IPS-18c (cell line): Measurements from ENCODE around the gene PTMA.
"Not testable (repeated sequence)": the region's sequence is repeated elsewhere in the genome, so short reads cannot be mapped to it uniquely, and the experiment has no call there.

Experiments used
- H3K4me3 ChIP-seq: 2 replicates; pipeline ENCODE4 v1.7.0; 2013; ENCODE audit warnings: low read depth, mild to moderate bottlenecking, low read length, moderate library complexity; ENCODE audit not compliant: insufficient read depth
- H3K9me3 ChIP-seq: one replicate; pipeline ENCODE4 v1.6.1; 2013; ENCODE audit warnings: mild to moderate bottlenecking, low read length, moderate library complexity; ENCODE audit not compliant: control insufficient read depth, insufficient read depth

PTMA gene, protein sequence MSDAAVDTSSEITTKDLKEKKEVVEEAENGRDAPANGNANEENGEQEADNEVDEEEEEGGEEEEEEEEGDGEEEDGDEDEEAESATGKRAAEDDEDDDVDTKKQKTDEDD

GRCh38 chr2:231707927-231708772, at the start of gene PTMA:
PTMA (plus strand) TSS chr2:231708525; CDS start chr2:231708707, 182 bp downstream.
- peak within 1 kb of the TSS; percentile 83 for H3K4me3 ChIP-seq

GRCh38 chr2:231660073-231660472, 48.3 kb upstream of the PTMA start:
- H3K9me3 ChIP-seq, H3K4me3 ChIP-seq: not testable (repeated sequence)

More at GRCh38 chr2:231707927-231708772, at the start of gene PTMA:
- no peaks in the 10 kb centered on the region for H3K9me3 ChIP-seq

GRCh38 chr2:231660860-231661259, 47.5 kb upstream of the PTMA start:
- no peak overlapping the region for H3K4me3 ChIP-seq
- H3K9me3 ChIP-seq = no peaks in the 10 kb centered on the region

DNA sequence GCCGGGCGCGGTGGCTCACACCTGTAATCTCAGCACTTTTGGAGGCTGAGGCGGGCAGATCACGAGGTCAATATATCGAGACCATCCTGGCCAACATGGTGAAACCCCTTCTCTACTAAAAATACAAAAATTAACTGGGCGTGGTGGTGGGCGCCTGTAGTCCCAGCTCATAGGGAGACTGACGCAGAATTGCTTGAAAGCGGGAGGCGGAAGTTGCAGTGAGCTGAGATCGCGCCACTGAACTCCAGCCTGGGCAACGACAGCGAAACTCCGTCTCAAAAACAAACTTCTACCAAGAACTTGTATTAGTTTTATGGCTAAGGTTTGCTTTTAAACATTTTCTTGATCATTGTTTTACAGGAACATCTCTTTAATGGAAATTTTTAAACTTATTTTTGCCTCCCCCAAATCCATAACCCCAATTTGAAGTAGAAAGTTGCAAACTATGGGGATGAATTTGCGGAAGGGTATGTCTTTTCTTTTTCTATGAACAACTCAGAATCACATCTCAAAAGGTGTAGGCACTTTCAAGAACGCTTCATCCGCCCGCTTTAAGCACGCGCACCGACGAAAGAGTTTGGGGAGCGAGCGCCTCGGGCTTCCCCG, 46.8 kb upstream of the PTMA start:
- Histone ChIP-seq H3K9me3 (no peaks in the 10 kb centered on the region), H3K4me3 (peak overlapping the region; percentile 55)

GRCh38 chr2:231662028-231662810, 46.1 kb upstream of the PTMA start:
- no peaks in the 10 kb centered on the region for H3K9me3 ChIP-seq
- peak overlapping the region; percentile 55 for H3K4me3 ChIP-seq

DNA sequence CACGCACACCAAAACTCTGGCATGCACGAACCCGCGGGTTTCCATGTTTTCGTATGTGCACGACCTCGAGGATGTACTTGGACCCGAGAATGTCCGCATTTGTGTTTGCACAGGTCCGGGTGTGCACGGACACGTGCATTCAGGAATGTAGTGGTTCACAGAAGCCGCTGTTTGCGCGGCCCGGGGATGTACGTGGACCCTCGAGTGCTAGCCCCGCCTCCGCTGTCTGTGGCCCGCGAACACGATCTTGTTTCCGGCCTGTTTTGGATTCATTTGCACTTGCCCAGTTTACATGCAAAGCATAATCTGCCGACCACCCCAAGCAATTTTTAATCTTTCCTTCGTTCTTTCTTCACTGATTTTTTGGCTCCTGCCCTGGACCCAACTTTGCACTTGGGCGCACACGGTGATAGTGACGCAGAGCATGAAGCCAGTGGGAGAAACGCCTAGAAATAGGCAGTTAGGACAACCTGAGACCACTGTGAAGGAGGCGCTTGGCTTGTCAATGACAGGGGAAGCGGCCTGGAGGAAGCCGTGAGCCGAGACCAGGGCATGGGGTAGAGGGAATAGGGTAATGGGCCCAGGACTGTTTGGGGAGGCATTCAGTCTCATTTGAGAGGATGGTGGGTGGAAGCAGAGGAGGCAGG, 45.4 kb upstream of the PTMA start:
- H3K9me3 ChIP-seq = no peaks in the 10 kb centered on the region
- H3K4me3 ChIP-seq = peak overlapping the region; percentile 36; the same call in 1 of the 2 replicates

DNA sequence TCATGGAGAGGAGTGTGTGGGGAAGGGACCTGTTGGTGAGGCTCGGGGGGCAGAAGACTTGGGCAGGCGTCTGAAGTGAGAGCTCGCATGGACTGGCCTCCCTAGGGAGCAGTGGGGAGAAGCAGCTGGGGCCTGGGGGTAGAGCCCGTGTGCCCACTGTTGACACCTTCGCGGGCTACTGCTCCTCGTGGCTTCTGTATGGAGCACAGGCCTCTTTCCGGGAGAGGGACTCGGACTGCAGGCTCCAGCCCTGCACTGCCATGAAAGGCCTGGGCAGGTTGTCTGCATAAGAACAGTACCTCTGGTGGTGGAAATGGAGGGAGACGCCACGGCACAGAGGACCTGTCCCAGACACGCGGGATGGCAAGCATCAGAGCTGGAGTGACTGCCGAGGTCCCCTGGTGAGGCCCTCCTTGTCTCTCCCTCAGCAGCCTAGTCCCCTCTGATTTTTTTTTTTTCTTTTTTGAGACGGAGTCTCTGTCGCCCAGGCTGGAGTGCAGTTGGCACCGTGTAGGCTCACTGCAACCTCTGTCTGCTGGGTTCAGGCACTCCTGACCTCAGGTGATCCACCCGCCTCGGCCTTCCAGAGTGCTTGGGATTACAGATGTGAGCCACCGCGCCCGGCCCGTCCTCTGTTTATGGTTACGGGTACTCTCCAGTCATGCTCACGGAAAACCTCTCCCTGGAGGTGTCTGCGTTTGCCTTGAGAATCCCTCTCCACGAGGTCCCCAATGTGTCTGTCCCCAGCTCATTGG, 44.7 kb upstream of the PTMA start:
- H3K4me3 ChIP-seq = no peak overlapping the region
- no peaks in the 10 kb centered on the region for H3K9me3 ChIP-seq

- no peaks in the 10 kb centered on the region for H3K9me3 ChIP-seq
These were observed 43.6 kb upstream of the PTMA start for GRCh38 chr2:231664727-231665126.

DNA sequence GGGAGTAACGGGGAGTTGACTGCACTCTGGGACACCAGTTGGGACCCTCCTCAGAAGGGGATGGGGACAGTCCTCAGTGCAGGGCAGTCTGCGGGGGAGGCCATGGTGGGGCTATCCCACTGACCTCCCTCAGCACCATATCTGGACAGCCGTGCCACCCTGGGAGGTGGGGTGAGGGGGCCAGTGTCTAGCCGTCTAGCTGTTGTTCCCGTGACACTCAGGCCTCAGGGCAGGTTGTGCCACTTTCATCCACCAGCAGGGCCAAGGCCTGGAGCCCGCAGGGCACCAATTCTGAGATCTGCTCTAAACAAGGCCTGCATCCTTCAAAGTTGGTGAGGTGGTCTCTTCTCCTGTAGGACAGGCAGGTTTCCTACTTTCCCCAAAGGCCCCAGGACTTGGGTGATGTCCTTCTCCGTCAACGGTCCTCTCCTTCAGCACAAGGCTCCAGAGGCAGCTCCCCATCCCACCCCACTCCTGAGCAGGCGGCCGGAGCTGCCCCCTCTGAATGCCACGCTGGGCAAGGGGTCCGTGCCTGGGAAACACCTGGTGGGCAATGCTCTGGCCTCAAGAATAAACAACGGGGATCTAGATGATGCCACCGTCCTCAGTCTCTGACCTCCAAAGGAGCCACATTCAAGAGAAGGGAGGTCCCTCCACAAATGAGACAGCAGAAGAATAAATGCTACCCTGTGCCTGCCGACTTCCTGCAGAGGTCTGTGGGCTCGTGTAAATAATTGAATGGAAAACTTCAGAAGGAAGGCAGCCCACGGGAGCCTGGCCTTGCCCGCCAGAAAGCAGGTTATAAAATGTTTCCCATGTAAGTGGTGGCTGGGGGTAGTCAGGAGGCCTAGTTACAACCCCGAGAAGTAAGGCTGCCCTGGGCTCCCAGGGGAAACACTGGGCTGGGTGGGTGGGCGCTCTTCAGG, 42.8 kb upstream of the PTMA start:
- Histone ChIP-seq H3K9me3 (no peaks in the 10 kb centered on the region), H3K4me3 (peak overlapping the region; percentile 31)

More at GRCh38 chr2:231664727-231665126, 43.6 kb upstream of the PTMA start:
- no peak overlapping the region for H3K4me3 ChIP-seq

DNA sequence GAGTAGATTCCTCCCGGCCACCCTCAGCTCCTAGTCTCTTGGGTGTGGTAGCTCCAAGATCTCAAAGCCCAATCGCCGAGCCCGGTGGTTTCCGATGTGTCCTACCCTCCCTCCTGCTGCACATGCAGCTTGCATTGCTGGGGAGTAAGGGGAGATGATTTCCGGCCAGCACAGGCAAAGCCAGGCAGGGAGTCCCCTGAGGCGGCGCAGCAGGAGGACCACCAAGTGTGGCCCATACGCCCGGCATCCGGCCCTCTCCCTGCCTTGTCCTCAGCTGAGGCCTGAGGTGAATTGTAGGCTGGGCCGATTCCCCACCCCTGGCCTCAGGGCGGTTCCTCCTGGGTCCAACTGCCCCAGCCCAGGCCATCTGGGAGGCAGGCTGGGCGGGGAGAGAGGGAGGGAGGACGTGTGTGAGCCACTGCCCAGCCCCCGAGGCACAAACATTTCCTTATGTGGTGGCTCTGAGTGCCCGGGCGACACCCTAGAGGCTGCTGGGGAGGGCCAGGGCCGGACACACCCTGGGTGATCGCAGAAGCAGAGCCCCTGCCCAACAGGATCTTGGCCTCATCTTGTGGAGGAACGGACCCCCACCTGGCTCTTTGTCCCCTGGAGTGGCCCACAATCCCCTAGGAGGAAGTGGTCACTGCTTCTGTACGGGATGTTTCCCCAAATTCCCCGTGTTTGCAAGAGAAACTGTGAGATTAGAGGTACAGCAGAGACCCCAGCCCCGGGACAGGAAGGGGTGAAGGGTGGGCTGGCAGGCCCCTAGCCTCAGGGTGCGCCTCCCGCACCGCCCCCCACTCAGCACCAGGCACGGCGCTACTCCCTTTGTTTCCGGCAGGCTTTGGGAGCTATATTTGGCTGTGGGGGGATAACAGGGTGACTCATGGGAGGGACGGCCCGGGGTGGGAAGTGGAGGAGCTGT, 41.9 kb upstream of the PTMA start:
- Histone ChIP-seq H3K4me3 (peak overlapping the region; percentile 49), H3K9me3 (no peaks in the 10 kb centered on the region)

DNA sequence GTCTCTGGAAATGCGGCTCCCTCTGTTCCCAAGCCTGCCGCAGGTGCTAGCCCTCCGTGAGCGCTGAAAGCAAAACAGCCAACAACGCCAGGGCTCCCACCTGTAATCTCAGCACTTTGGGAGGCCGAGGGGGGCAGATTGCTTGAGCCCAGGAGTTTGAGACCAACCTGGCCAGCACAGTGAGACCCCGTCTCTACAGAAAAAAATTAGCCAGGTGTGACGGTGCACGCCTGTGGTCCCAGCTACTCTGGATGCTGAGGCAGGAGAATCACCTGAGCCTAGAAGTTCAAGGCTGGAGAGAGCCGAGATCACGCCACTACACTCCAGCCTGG, 41.3 kb upstream of the PTMA start:
- peak overlapping the region; percentile 49; the same call in 1 of the 2 replicates for H3K4me3 ChIP-seq

GRCh38 chr2:231667496-231667895, 40.8 kb upstream of the PTMA start:
- no peaks in the 10 kb centered on the region for H3K9me3 ChIP-seq
- H3K4me3 ChIP-seq = no peak overlapping the region

More for the DNA sequence above, 41.3 kb upstream of the PTMA start:
- no peaks in the 10 kb centered on the region for H3K9me3 ChIP-seq

DNA sequence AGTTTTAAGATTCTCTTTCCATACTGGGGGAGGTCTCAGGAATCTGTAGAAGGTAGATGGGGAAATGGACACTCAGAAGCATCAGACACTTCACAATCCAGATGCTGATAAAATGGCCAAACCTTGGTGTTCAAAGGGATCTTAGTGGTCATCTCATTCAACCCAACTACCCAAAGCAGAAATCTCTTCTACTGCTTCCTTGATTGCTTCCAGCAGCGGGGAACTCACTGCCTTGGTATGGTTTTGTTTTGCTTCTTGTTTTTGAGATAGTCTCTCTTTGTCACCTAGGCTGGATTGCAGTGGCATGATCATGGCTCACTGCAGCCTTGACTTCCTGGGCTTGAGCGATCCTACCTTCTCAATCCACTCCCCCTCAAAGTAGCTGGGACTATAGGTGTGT, 39.3 kb upstream of the PTMA start:
- no peaks in the 10 kb centered on the region for H3K9me3 ChIP-seq
- H3K4me3 ChIP-seq = no peak overlapping the region

DNA sequence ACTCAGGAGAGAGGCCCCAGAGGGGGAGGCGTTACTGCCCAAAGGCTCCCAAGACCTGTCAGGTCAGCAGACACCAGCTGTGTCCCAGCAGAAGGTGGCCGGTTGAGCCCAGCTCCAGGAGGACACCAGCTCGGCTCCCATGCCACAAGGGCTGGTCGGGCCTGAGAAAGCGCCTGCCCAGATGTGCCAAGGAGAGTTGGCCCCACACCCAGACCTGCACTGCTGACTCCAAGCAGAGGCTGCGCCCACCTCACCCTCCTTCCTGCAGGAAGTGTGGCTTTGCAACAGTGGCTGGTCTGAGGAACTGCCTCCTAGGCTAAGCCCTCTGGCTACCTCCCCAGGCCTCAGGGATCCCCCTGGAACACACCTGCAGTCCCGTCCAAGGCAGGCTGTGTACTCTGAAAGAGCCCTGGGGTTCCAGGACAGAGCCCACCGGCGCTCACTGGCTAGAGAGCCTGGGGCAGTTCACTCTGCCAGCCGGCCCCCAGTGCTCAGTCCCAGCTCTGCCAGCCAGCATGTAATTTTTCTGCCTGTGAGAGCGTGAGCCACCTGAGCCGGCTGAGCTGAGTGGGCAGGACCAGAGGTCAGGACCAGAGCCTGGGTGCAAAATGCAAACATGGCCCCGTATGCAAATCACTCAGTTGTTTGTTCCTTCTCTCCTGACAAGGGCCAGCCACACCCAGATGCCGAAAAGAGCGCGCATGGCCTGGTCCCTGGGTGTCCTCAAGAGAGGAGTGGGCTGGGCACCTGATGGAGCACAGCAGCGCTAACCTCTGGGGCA, 36.9 kb upstream of the PTMA start:
- no peak overlapping the region for H3K4me3 ChIP-seq

More for the DNA sequence above, 36.9 kb upstream of the PTMA start:
- no peaks in the 10 kb centered on the region for H3K9me3 ChIP-seq
